ENCODE results near the gene IGIP. TPM values are rescaled to one million over a fixed set of nuclear protein-coding genes. Genes with fewer than 3 reads are reported as not detected.
A peak's percentile ranks its signal among the peaks of the same experiment; 100 is the strongest.
"Not testable (repeated sequence)": the region's sequence is repeated elsewhere in the genome, so short reads cannot be mapped to it uniquely, and the experiment has no call there.

IGIP gene
- total and polyA plus RNA-seq, 4 donors = 2.3 to 11.8 (median 3.7) TPM

DNA sequence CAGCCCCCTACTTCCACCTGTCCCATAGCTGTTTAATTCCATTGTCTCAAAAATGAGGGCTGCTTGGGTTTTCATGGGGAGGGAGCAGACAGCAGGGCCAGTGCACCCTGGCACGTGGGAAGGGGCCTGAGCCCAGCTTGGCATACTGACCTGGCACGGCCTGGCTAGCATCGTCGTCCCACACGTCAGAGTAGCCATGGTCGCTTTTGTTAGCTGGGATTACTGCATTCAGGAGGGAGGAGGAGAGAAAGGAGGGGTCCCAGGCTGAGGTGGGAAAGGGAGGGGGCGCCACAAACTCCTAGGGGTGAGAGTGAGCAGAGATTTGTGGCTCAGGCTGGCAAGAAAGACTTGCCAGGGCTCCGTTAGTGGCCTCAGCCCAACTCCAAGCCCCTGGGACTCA lies 28.2 kb downstream of the IGIP start:
- DNase-seq (ENCODE audit: low spot score) = no peak
- Histone ChIP-seq H3K27ac (ENCODE audit: low read depth in 1 of 2, low read length in 2 of 2) (no peak overlapping the region), H3K27me3 (ENCODE audit: control insufficient read depth in 4 of 4, insufficient read depth in 4 of 4, low read length in 3 of 4) (no peaks in the 10 kb centered on the region), H3K9me3 (ENCODE audit: control insufficient read depth in 4 of 4, low read length in 3 of 4) (no peaks in the 10 kb centered on the region), H3K4me3 (ENCODE audit: low read depth in 1 of 3, low read length in 3 of 3) (no peak overlapping the region), H3K9ac (ENCODE audit: low read depth in 1 of 2, low read length in 2 of 2) (no peak overlapping the region), H3K4me1 (ENCODE audit: control insufficient read depth in 4 of 4, insufficient read depth in 4 of 4, low read length in 3 of 4) (peaks cover 0 to 4% (median 2%) of the 10 kb centered on the region in 4 donors), H3K36me3 (ENCODE audit: control insufficient read depth in 4 of 4, insufficient read depth in 3 of 4, low read depth in 1 of 4, low read length in 3 of 4) (no peaks in the 10 kb centered on the region)
- WGBS = 89% methylated on average over 8 of the region's 8 CpGs
- no peak for TF ChIP-seq NR2F2 (IDR thresholded peaks at IDR 0.05)
- TF ChIP-seq TAF1 (conservative IDR thresholded peaks at IDR 0.05) = no peak
- no peak for TF ChIP-seq FOXA2 (IDR thresholded peaks at IDR 0.05)
- TF ChIP-seq, protein P1, sequence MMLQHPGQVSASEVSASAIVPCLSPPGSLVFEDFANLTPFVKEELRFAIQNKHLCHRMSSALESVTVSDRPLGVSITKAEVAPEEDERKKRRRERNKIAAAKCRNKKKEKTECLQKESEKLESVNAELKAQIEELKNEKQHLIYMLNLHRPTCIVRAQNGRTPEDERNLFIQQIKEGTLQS (IDR thresholded peaks at IDR 0.05) = no peak

DNA sequence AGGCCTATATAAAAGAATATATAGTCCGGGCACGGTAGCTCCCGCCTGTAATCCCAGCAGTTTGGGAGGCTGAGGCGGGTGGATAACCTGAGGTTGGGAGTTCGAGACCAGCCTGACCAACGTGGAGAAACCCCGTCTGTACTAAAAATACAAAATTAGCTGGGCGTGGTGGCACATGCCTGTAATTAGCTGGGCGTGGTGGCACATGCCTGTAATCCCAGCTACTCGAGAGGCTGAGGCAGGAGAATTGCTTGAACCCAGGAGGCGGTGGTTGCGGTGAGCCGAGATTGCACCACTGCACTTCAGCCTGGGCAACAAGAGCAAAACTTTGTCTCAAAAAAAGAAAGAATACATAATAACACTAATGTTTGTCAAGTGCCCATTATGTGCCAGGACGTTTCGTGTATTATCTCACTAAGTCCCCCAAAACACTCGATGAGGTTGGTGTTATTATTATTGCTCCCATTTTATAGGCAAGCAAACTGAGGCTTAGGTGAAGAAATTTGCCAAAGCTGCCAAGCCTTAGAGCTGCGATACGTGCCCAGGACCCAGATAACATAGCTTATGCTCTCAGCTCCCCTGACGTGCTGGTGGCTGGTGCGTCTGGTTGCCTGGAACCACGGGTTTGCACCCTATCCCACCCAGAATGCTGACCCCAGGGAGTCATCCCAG lies 29.1 kb downstream of the IGIP start:
- WGBS = 87% methylated on average over 21 of the region's 21 CpGs
- H3K27me3 ChIP-seq (ENCODE audit: control insufficient read depth in 4 of 4, insufficient read depth in 4 of 4, low read length in 3 of 4); H3K4me3 ChIP-seq (ENCODE audit: low read depth in 1 of 3, low read length in 3 of 3); H3K27ac ChIP-seq (ENCODE audit: low read depth in 1 of 2, low read length in 2 of 2); DNase-seq (ENCODE audit: low spot score); H3K4me1 ChIP-seq (ENCODE audit: control insufficient read depth in 4 of 4, insufficient read depth in 4 of 4, low read length in 3 of 4); H3K9me3 ChIP-seq (ENCODE audit: control insufficient read depth in 4 of 4, low read length in 3 of 4); H3K36me3 ChIP-seq (ENCODE audit: control insufficient read depth in 4 of 4, insufficient read depth in 3 of 4, low read depth in 1 of 4, low read length in 3 of 4); H3K9ac ChIP-seq (ENCODE audit: low read depth in 1 of 2, low read length in 2 of 2): not testable (repeated sequence)

DNA sequence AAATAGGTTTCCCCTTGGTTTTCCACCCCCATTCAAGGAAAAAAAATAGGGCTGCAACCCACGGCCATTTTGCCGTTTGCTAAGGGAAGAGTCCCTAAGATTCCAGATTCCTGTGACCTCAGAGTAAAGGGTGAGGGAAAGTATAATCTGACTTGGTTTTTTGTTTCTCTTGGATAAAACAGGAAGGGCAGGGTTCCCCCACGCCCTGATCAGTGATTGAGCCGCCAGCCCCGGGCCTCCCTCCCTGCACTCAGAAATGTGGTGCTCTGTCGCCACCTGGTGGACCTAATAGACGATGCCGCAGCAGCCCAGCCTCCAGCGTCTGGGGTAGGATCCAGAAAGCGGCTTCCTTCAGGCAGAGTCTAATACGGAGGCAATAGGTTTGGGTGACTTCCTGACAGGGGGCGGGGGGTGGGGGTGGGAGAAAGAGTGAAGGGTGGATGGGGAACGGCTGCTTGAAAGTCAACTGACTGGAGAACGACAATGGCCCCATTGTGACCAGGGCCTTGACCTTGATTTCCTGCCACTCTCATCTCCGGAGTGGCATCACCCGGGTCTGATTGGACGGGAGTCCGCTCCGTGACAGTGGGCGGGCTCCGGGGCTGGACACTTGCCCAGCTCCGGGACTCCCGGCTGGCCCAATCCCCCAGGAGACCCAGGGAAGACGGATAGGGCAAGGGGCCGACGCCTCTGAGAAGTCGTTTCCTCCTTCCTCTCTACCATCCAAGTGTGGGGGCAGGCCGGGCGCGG lies 31.5 kb downstream of the IGIP start:
- peak overlapping the region in 1 of 2 donors; percentile 62 for H3K9ac ChIP-seq (ENCODE audit: low read depth in 1 of 2, low read length in 2 of 2)
- H3K27me3 ChIP-seq (ENCODE audit: control insufficient read depth in 4 of 4, insufficient read depth in 4 of 4, low read length in 3 of 4) = no peaks in the 10 kb centered on the region
- H3K4me1 ChIP-seq (ENCODE audit: control insufficient read depth in 4 of 4, insufficient read depth in 4 of 4, low read length in 3 of 4) = peaks cover 0 to 4% (median 2%) of the 10 kb centered on the region in 4 donors
- TF ChIP-seq FOXA1 (IDR thresholded peaks at IDR 0.05) (no peak), YY1 (IDR thresholded peaks at IDR 0.05) (peak; percentile 77), NR2F2 (IDR thresholded peaks at IDR 0.05) (peak; percentile 83), RAD21 (IDR thresholded peaks at IDR 0.05) (peak; percentile 96 to 97), RXRA (IDR thresholded peaks at IDR 0.05) (peak in 1 of 2 donors; percentile 47), HNF4G (IDR thresholded peaks at IDR 0.05) (no peak)
- TF ChIP-seq, protein P2, sequence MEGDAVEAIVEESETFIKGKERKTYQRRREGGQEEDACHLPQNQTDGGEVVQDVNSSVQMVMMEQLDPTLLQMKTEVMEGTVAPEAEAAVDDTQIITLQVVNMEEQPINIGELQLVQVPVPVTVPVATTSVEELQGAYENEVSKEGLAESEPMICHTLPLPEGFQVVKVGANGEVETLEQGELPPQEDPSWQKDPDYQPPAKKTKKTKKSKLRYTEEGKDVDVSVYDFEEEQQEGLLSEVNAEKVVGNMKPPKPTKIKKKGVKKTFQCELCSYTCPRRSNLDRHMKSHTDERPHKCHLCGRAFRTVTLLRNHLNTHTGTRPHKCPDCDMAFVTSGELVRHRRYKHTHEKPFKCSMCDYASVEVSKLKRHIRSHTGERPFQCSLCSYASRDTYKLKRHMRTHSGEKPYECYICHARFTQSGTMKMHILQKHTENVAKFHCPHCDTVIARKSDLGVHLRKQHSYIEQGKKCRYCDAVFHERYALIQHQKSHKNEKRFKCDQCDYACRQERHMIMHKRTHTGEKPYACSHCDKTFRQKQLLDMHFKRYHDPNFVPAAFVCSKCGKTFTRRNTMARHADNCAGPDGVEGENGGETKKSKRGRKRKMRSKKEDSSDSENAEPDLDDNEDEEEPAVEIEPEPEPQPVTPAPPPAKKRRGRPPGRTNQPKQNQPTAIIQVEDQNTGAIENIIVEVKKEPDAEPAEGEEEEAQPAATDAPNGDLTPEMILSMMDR (IDR thresholded peaks at IDR 0.05; ENCODE audit: low read depth, low read length, missing input control) = peak; percentile 93
- TF ChIP-seq, protein P3, sequence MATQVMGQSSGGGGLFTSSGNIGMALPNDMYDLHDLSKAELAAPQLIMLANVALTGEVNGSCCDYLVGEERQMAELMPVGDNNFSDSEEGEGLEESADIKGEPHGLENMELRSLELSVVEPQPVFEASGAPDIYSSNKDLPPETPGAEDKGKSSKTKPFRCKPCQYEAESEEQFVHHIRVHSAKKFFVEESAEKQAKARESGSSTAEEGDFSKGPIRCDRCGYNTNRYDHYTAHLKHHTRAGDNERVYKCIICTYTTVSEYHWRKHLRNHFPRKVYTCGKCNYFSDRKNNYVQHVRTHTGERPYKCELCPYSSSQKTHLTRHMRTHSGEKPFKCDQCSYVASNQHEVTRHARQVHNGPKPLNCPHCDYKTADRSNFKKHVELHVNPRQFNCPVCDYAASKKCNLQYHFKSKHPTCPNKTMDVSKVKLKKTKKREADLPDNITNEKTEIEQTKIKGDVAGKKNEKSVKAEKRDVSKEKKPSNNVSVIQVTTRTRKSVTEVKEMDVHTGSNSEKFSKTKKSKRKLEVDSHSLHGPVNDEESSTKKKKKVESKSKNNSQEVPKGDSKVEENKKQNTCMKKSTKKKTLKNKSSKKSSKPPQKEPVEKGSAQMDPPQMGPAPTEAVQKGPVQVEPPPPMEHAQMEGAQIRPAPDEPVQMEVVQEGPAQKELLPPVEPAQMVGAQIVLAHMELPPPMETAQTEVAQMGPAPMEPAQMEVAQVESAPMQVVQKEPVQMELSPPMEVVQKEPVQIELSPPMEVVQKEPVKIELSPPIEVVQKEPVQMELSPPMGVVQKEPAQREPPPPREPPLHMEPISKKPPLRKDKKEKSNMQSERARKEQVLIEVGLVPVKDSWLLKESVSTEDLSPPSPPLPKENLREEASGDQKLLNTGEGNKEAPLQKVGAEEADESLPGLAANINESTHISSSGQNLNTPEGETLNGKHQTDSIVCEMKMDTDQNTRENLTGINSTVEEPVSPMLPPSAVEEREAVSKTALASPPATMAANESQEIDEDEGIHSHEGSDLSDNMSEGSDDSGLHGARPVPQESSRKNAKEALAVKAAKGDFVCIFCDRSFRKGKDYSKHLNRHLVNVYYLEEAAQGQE (IDR thresholded peaks at IDR 0.05) = peak; percentile 16
- TF ChIP-seq, protein P4, sequence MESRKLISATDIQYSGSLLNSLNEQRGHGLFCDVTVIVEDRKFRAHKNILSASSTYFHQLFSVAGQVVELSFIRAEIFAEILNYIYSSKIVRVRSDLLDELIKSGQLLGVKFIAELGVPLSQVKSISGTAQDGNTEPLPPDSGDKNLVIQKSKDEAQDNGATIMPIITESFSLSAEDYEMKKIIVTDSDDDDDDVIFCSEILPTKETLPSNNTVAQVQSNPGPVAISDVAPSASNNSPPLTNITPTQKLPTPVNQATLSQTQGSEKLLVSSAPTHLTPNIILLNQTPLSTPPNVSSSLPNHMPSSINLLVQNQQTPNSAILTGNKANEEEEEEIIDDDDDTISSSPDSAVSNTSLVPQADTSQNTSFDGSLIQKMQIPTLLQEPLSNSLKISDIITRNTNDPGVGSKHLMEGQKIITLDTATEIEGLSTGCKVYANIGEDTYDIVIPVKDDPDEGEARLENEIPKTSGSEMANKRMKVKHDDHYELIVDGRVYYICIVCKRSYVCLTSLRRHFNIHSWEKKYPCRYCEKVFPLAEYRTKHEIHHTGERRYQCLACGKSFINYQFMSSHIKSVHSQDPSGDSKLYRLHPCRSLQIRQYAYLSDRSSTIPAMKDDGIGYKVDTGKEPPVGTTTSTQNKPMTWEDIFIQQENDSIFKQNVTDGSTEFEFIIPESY (IDR thresholded peaks at IDR 0.05) = no peak
- no peaks in the 10 kb centered on the region for H3K9me3 ChIP-seq (ENCODE audit: control insufficient read depth in 4 of 4, low read length in 3 of 4)
- no peak overlapping the region for H3K27ac ChIP-seq (ENCODE audit: low read depth in 1 of 2, low read length in 2 of 2)
- WGBS = 10% methylated on average over 30 of the region's 30 CpGs
- DNase-seq (ENCODE audit: low spot score) = peak; percentile 89
- no peaks in the 10 kb centered on the region for H3K36me3 ChIP-seq (ENCODE audit: control insufficient read depth in 4 of 4, insufficient read depth in 3 of 4, low read depth in 1 of 4, low read length in 3 of 4)
- H3K4me3 ChIP-seq (ENCODE audit: low read depth in 1 of 3, low read length in 3 of 3) = peak overlapping the region in 1 of 3 donors; percentile 43

Measured in liver (tissue), 9 donors.